DND-41 (cell line): ENCODE data around the gene SPRR2B.

Source experiments
- CTCF ChIP-seq: IDR thresholded peaks from 2 replicates; pipeline ENCODE4 v1.5.1; 2012; ENCODE audit warnings: borderline replicate concordance, low read length, moderate library complexity, mild to moderate bottlenecking; ENCODE audit not compliant: poor library complexity, severe bottlenecking; ENCODE audit errors: extremely low read depth
- EZH2 ChIP-seq: IDR thresholded peaks from 3 replicates; pipeline ENCODE4 v1.6.1; 2012; ENCODE audit warnings: borderline replicate concordance, low read depth, mild to moderate bottlenecking, moderate library complexity, low read length, inconsistent platforms; ENCODE audit not compliant: severe bottlenecking

- TF ChIP-seq CTCF, result no peak
- no peak for TF ChIP-seq EZH2
Measured at GRCh38 chr1:153049211-153049610, 22.2 kb downstream of the SPRR2B start.
